IMR-90 (cell line): Measurements from ENCODE around the gene TMEM214. TPM values are rescaled to one million over a fixed set of nuclear protein-coding genes. Genes with fewer than 3 reads are reported as not detected.

ENCODE experiments used
- ATAC-seq: fragments of 200-7000 bp; cut with Tn5 transposase; 2 replicates; pipeline ENCODE4 v1.9.1; 2020; ENCODE audit warnings: low read depth, mild to moderate bottlenecking, moderate library complexity
- BruUV-seq: library from RNA; stranded (reverse); fragments of 400-500 nt; replicated peaks from 2 replicates; lab custom pipeline; 2021; lab: Mats Ljungman, UMichigan
- CTCF ChIA-PET: fragments of 300-600 bp; formaldehyde crosslinking; extraction: SDS; loops from one replicate; lab custom pipeline; 2021; ENCODE audit warnings: antibody characterized with exemption; lab: Yijun Ruan, JAX
- POLR2A ChIA-PET: fragments of 300-600 bp; sonication (Branson Sonifier 250); formaldehyde crosslinking; loops from one replicate; lab custom pipeline; 2022; ENCODE audit warnings: antibody characterized with exemption; ENCODE audit not compliant: unreplicated experiment; lab: Charles Lee
- DNase-seq: peaks from one replicate; pipeline ENCODE4 v3.0.0; 2013
- H2AFZ ChIP-seq: replicated peaks from 2 replicates; pipeline ENCODE3; 2013; ENCODE audit warnings: low read length, mild to moderate bottlenecking; ENCODE audit not compliant: poor library complexity
- H2AK5ac ChIP-seq: 2 replicates; pipeline ENCODE4 v1.6.1; 2013; ENCODE audit warnings: low read depth, low read length, inconsistent platforms
- H2AK9ac ChIP-seq: replicated peaks from 2 replicates; pipeline ENCODE3; 2013; ENCODE audit warnings: mild to moderate bottlenecking, low read depth, low read length, moderate library complexity; ENCODE audit not compliant: poor library complexity
- H2BK120ac ChIP-seq: 2 replicates; pipeline ENCODE4 v1.6.1; 2013; ENCODE audit warnings: low read depth, low read length, inconsistent platforms
- H2BK15ac ChIP-seq: 3 replicates; pipeline ENCODE4 v1.6.1; 2013; ENCODE audit warnings: low read depth, low read length, inconsistent platforms
- H2BK20ac ChIP-seq: 2 replicates; pipeline ENCODE4 v1.6.1; 2013; ENCODE audit warnings: low read depth, mild to moderate bottlenecking, inconsistent platforms, low read length, moderate library complexity
- H2BK5ac ChIP-seq: 2 replicates; pipeline ENCODE4 v1.6.1; 2013; ENCODE audit warnings: mild to moderate bottlenecking, low read depth, low read length, inconsistent platforms; ENCODE audit not compliant: poor library complexity, severe bottlenecking
- H3K14ac ChIP-seq: replicated peaks from 2 replicates; pipeline ENCODE4 v1.6.1; 2013; ENCODE audit warnings: low read depth, low read length, inconsistent platforms
- H3K18ac ChIP-seq: 2 replicates; pipeline ENCODE4 v1.6.1; 2013; ENCODE audit warnings: low read depth, low read length, control low read depth
- H3K23ac ChIP-seq: 2 replicates; pipeline ENCODE4 v1.6.1; 2013; ENCODE audit warnings: low read depth, low read length, inconsistent platforms
- H3K27ac ChIP-seq: 2 replicates; pipeline ENCODE4 v1.5.1; 2013; ENCODE audit warnings: mild to moderate bottlenecking, control low read depth, low read length; ENCODE audit not compliant: insufficient read depth
- H3K27me3 ChIP-seq: 2 replicates; pipeline ENCODE4 v1.6.1; 2013; ENCODE audit warnings: low read length; ENCODE audit not compliant: control insufficient read depth, insufficient read depth
- H3K36me3 ChIP-seq: 2 replicates; pipeline ENCODE4 v1.6.1; 2013; ENCODE audit warnings: low read length, mixed read lengths; ENCODE audit not compliant: control insufficient read depth, insufficient read depth
- H3K4ac ChIP-seq: 2 replicates; pipeline ENCODE4 v1.6.1; 2013; ENCODE audit warnings: low read depth, low read length, inconsistent platforms
- H3K4me1 ChIP-seq: 2 replicates; pipeline ENCODE4 v1.6.1; 2013; ENCODE audit warnings: low read length, mixed read lengths; ENCODE audit not compliant: control insufficient read depth, insufficient read depth
- H3K4me2 ChIP-seq: 2 replicates; pipeline ENCODE4 v1.6.1; 2013; ENCODE audit warnings: low read depth, mild to moderate bottlenecking, control low read depth, low read length, moderate library complexity
- H3K4me3 ChIP-seq: 2 replicates; pipeline ENCODE4 v1.5.1; 2013; ENCODE audit warnings: low read depth, mild to moderate bottlenecking, control low read depth, low read length, moderate library complexity; ENCODE audit not compliant: insufficient read depth
- H3K56ac ChIP-seq: 2 replicates; pipeline ENCODE4 v1.6.1; 2013; ENCODE audit warnings: low read length, inconsistent platforms; ENCODE audit not compliant: insufficient read depth; ENCODE audit errors: extremely low read depth
- H3K79me1 ChIP-seq, 2 experiments: 2 replicates each; pipeline ENCODE4 v1.6.1; 2013; ENCODE audit warnings: low read length in 2 of 2, inconsistent platforms in 1 of 2, low read depth in 1 of 2
- H3K9ac ChIP-seq: 2 replicates; pipeline ENCODE4 v1.6.1; 2013; ENCODE audit warnings: low read depth, low read length, control low read depth
- H3K9me1 ChIP-seq: 2 replicates; pipeline ENCODE4 v1.6.1; 2013; ENCODE audit warnings: low read length, inconsistent platforms; ENCODE audit not compliant: insufficient read depth
- H3K9me3 ChIP-seq: 2 replicates; pipeline ENCODE4 v1.6.1; 2013; ENCODE audit warnings: low read length; ENCODE audit not compliant: control insufficient read depth, insufficient read depth
- H4K20me1 ChIP-seq: 2 replicates; pipeline ENCODE4 v1.6.1; 2013; ENCODE audit warnings: low read length, inconsistent platforms; ENCODE audit not compliant: insufficient read depth
- H4K5ac ChIP-seq: 2 replicates; pipeline ENCODE4 v1.6.1; 2013; ENCODE audit warnings: mild to moderate bottlenecking, low read depth, low read length, control low read depth
- H4K8ac ChIP-seq, 2 experiments: 2 replicates each; pipeline ENCODE4 v1.6.1; 2013; ENCODE audit warnings: low read depth in 2 of 2, low read length in 2 of 2, control low read depth in 1 of 2, inconsistent platforms in 1 of 2
- H4K91ac ChIP-seq: 2 replicates; pipeline ENCODE4 v1.6.1; 2013; ENCODE audit warnings: low read depth, low read length, inconsistent platforms; ENCODE audit not compliant: insufficient read depth
- BHLHE40 ChIP-seq: fragments of 150-350 bp; IDR thresholded peaks from 2 replicates; pipeline ENCODE4 v1.6.1; 2016; ENCODE audit warnings: mild to moderate bottlenecking, low read depth, low read length
- CEBPB ChIP-seq: IDR thresholded peaks from 2 replicates; pipeline ENCODE4 v1.6.1; 2012; ENCODE audit warnings: low read depth, low read length, improper control_type of control experiment
- FOS ChIP-seq: fragments of 150-350 bp; IDR thresholded peaks from 2 replicates; pipeline ENCODE4 v1.6.1; 2016; ENCODE audit warnings: low read depth, low read length
- MAFK ChIP-seq: IDR thresholded peaks from 2 replicates; pipeline ENCODE4 v1.6.1; 2012; ENCODE audit warnings: low read depth, low read length, improper control_type of control experiment
- NFE2L2 ChIP-seq: fragments of 150-350 bp; IDR thresholded peaks from 2 replicates; pipeline ENCODE4 v1.6.1; 2016; ENCODE audit warnings: low read depth, mild to moderate bottlenecking, low read length
- SMC3 ChIP-seq: fragments of 150-350 bp; IDR thresholded peaks from 2 replicates; pipeline ENCODE4 v1.6.1; 2016; ENCODE audit warnings: low read depth, mild to moderate bottlenecking, antibody characterized with exemption, low read length, moderate library complexity
- WGBS, 2 experiments: methylation state at CpG; one replicate each; pipeline versions ENCODE4 v1.1.5 to v1.1.7; 2013; ENCODE audit warnings: missing lambda C conversion rate in 2 of 2; ENCODE audit not compliant: insufficient read length in 1 of 2; ENCODE audit errors: extremely low coverage in 2 of 2; 5-methylcytosine and 5-hydroxymethylcytosine counted together
- dilution Hi-C: fragments of 300-500 bp; cut with HindIII; formaldehyde crosslinking; loops from one replicate; pipeline ENCODE4 v1.14.3; 2018; ENCODE audit warnings: low sequenced_read_pairs; ENCODE audit not compliant: unreplicated experiment
- in situ Hi-C: fragments of 300-500 bp; cut with MboI; formaldehyde crosslinking; loops from 3 replicates; pipeline ENCODE4 v1.14.3; 2019; ENCODE audit warnings: low sequenced_read_pairs, inconsistent platforms, mixed read lengths
- intact Hi-C: fragments of 100-400 bp; cut with micrococcal nuclease; formaldehyde crosslinking; loops from 2 replicates; pipeline ENCODE4 v1.10.0; 2022
- polyA plus RNA-seq, 3 experiments: library from polyadenylated mRNA; depleted of rRNA; stranded (reverse); fragments of >200 nt; gene quantifications; 2 replicates each; pipeline ENCODE4 v1.2.3, GENCODE V29; 2012; ENCODE audit warnings: low replicate concordance in 1 of 3
- total RNA-seq: library from RNA; depleted of rRNA; stranded (reverse); fragments of >200 nt; gene quantifications from 2 replicates; pipeline ENCODE4 v1.2.3, GENCODE V29; 2012
- TF ChIP-seq, protein P1 (sequence below): conservative IDR thresholded peaks from 2 replicates; pipeline ENCODE4 v1.5.1; 2012; ENCODE audit warnings: mild to moderate bottlenecking, low read depth, low read length, improper control_type of control experiment

Gene TMEM214
- total and polyA plus RNA-seq, 2 of the 4 experiments (the other 2 are of a cell fraction) = 32.1 to 121 TPM

DNA sequence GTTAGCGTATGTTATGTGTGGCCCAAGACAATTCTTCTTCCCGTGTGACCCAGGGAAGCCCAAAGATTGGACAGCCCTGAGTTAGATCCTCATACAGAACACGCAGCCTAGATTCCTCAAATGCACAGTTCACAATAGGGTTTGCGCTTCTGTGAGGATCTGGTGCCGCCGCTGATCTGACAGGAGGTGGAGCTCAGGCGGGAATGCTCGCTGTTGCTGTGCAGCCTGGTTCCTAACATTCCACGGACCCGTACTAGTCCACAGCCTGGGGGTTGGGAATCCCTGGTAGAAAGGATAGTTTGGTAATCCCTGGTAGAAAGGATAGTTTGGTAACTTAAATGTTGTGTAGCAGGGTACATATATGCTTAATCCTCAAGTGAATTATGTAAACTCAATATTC lies 35.4 kb upstream of the TMEM214 start:
- intact Hi-C loops (no loop called here), in situ Hi-C loops (no loop called here), dilution Hi-C loops (no loop called here)
- TF ChIP-seq CEBPB (no peak), FOS (no peak), NFE2L2 (no peak), BHLHE40 (no peak), MAFK (no peak), SMC3 (no peak)
- TF ChIP-seq, protein P1, sequence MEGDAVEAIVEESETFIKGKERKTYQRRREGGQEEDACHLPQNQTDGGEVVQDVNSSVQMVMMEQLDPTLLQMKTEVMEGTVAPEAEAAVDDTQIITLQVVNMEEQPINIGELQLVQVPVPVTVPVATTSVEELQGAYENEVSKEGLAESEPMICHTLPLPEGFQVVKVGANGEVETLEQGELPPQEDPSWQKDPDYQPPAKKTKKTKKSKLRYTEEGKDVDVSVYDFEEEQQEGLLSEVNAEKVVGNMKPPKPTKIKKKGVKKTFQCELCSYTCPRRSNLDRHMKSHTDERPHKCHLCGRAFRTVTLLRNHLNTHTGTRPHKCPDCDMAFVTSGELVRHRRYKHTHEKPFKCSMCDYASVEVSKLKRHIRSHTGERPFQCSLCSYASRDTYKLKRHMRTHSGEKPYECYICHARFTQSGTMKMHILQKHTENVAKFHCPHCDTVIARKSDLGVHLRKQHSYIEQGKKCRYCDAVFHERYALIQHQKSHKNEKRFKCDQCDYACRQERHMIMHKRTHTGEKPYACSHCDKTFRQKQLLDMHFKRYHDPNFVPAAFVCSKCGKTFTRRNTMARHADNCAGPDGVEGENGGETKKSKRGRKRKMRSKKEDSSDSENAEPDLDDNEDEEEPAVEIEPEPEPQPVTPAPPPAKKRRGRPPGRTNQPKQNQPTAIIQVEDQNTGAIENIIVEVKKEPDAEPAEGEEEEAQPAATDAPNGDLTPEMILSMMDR = no peak
- Histone ChIP-seq H3K36me3 (no peaks in the 10 kb centered on the region), H2BK120ac (no peak overlapping the region), H3K9ac (no peak overlapping the region), H3K4me2 (no peak overlapping the region), H3K4me3 (no peak overlapping the region), H2AK9ac (no peak overlapping the region), H4K91ac (no peak overlapping the region), H3K4me1 (no peaks in the 10 kb centered on the region; the same call in 1 of the 2 replicates), H3K27me3 (no peaks in the 10 kb centered on the region; the same call in 1 of the 2 replicates), H2BK20ac (no peak overlapping the region), H4K5ac (no peak overlapping the region), H2BK15ac (no peak overlapping the region), H2AK5ac (no peak overlapping the region), H3K27ac (no peak overlapping the region), H3K14ac (no peak overlapping the region), H3K23ac (no peak overlapping the region), H2BK5ac (no peak overlapping the region), H3K56ac (no peak overlapping the region), H3K18ac (no peak overlapping the region), H3K79me1 (0 out of 4 replicates have a peak, but pooled peaks cover 0 to under 1% of the 10 kb centered on the region in 2 experiments), H3K4ac (no peak overlapping the region), H4K20me1 (no peaks in the 10 kb centered on the region; the same call in 1 of the 2 replicates), H4K8ac (no peak overlapping the region), H3K9me3 (no peaks in the 10 kb centered on the region), H3K9me1 (peaks cover 5% of the 10 kb centered on the region; the same call in 1 of the 2 replicates), H2AFZ (no peak overlapping the region)
- 100% methylated on average over 1 of the region's 10 CpGs; no CpG with 5 or more reads in 1 of the 2 experiments for WGBS, 2 experiments
- DNase-seq (no peak), ATAC-seq (no peak)
- no TSS peak for BruUV-seq
- POLR2A ChIA-PET = no interaction called here
- CTCF ChIA-PET = no interaction called here
